Ascending aorta (tissue), 2 donors: ENCODE measurements around the gene IFI16. TPM values are rescaled to one million over a fixed set of nuclear protein-coding genes. Genes with fewer than 3 reads are reported as not detected.

Experiments
- DNase-seq, 2 donors: peaks; one replicate each; pipeline ENCODE4 v3.0.0-alpha.2; 2019; ENCODE audit warnings: low spot score in 2 of 2
- H3K27ac ChIP-seq, 2 donors: fragments of 200-600 bp; sonication (generic); one replicate each; pipeline ENCODE4 v1.5.1; 2016 to 2017; ENCODE audit warnings: mild to moderate bottlenecking in 1 of 2
- H3K27me3 ChIP-seq: fragments of 200-600 bp; sonication (generic); one replicate; pipeline ENCODE4 v1.5.1; 2017
- H3K36me3 ChIP-seq, 2 donors: fragments of 200-600 bp; sonication (generic); one replicate each; pipeline ENCODE4 v1.5.1; 2016
- H3K4me1 ChIP-seq, 2 donors: fragments of 200-600 bp; sonication (generic); one replicate each; pipeline ENCODE4 v1.5.1; 2016 to 2017; ENCODE audit warnings: mild to moderate bottlenecking in 1 of 2
- H3K4me3 ChIP-seq, 2 donors: fragments of 200-600 bp; sonication (generic); one replicate each; pipeline ENCODE4 v1.5.1; 2016 to 2017; ENCODE audit warnings: mild to moderate bottlenecking in 1 of 2
- H3K9me3 ChIP-seq, 2 donors: fragments of 200-600 bp; sonication (generic); one replicate each; pipeline ENCODE4 v1.5.1; 2016
- intact Hi-C: fragments of 100-400 bp; cut with DNase I; formaldehyde crosslinking; loops from one replicate; pipeline ENCODE4 v1.15.1; 2023
- total RNA-seq: library from RNA; depleted of rRNA; stranded (reverse); fragments of >200 nt; gene quantifications from one replicate; pipeline ENCODE4 v1.1.0, GENCODE V29; 2016
- TF ChIP-seq, protein P1 (sequence below), 3 experiments: fragments of 200-600 bp in 2 of 3; fragments of 450-650 bp in 1 of 3; sonication (generic) in 2 of 3; IDR thresholded peaks; one replicate each; pipeline ENCODE4 v1.5.1; 2016 to 2019; ENCODE audit warnings: antibody characterized with exemption in 3 of 3, mild to moderate bottlenecking in 1 of 3, moderate library complexity in 1 of 3

IFI16 gene
- total RNA-seq, 1 donor from 2014 or later, result 61.2 TPM

DNA sequence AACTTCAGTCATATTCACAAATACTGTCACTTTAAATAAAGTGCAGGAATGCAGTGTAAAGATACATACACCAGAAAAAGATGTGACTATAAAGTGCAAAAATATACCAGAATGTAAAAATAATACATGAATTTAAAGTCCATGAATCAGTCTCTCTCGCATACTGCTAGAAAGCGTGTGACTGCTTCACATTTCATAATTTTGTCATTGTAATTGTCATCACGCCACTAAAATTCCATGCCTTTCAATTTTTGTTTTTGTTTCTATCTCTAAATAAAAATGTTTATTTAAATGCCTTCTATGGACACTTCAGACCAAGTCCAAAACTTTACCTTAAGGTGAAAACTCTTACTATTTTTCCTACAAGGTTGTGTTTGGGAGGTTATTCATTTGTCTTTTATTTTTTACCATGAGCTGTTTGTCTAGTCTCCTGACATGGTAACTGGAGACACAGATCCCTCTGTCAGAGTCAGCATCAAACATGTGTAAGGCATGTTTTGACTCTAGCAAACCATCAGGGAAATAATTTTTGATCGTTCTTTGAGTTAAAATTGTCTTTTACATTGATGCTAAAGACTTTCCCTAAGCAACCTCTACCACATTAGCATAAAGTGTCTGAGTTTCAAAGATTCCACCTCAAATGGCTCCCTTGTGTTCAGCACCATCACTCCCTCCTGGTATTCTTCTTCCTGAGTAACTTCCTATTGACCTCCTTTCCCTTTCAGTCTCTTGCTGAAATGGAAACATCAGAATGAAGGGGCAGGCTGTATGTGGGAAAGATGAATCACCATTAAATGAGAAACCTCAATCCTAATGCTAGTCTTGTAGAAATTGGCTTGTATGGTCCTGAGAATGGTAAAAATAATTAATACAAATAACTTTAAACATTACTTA is 80.8 kb downstream of the IFI16 start:
- no peak overlapping the region for H3K27ac ChIP-seq
- TF ChIP-seq, protein P1, sequence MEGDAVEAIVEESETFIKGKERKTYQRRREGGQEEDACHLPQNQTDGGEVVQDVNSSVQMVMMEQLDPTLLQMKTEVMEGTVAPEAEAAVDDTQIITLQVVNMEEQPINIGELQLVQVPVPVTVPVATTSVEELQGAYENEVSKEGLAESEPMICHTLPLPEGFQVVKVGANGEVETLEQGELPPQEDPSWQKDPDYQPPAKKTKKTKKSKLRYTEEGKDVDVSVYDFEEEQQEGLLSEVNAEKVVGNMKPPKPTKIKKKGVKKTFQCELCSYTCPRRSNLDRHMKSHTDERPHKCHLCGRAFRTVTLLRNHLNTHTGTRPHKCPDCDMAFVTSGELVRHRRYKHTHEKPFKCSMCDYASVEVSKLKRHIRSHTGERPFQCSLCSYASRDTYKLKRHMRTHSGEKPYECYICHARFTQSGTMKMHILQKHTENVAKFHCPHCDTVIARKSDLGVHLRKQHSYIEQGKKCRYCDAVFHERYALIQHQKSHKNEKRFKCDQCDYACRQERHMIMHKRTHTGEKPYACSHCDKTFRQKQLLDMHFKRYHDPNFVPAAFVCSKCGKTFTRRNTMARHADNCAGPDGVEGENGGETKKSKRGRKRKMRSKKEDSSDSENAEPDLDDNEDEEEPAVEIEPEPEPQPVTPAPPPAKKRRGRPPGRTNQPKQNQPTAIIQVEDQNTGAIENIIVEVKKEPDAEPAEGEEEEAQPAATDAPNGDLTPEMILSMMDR (IDR thresholded peaks at IDR 0.05), result no peak
- H3K36me3 ChIP-seq, result no peaks in the 10 kb centered on the region
- H3K4me3 ChIP-seq, result no peak overlapping the region
- DNase-seq, result no peak
- H3K9me3 ChIP-seq, result no peaks in the 10 kb centered on the region
- intact Hi-C loops, result no loop called here
- no peaks in the 10 kb centered on the region for H3K4me1 ChIP-seq
- H3K27me3 ChIP-seq, result no peaks in the 10 kb centered on the region

DNA sequence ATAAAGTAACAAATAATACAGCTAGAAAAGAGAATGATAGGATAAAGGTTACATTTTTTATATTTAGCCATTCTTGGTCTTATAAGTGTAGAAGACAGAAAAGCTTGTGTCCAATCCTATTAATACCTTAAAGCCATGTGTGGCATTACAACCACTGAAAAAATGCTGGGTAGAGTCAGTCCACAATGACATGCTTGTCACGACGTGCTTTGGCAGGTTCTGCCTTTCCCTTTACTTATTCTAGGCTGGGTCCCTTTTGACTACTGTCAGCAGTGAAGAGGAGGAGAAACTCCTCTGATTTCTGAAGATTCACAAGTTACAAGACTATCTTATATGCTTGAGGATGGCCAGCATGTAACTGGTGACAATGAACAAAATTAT is 81.5 kb downstream of the IFI16 start:
- Histone ChIP-seq H3K9me3 (no peaks in the 10 kb centered on the region), H3K4me3 (no peak overlapping the region), H3K27ac (no peak overlapping the region), H3K36me3 (no peaks in the 10 kb centered on the region), H3K27me3 (no peaks in the 10 kb centered on the region), H3K4me1 (no peaks in the 10 kb centered on the region)
- DNase-seq, result no peak
- intact Hi-C loops, result no loop called here
- TF ChIP-seq, protein P1 (IDR thresholded peaks at IDR 0.05), result no peak

DNA sequence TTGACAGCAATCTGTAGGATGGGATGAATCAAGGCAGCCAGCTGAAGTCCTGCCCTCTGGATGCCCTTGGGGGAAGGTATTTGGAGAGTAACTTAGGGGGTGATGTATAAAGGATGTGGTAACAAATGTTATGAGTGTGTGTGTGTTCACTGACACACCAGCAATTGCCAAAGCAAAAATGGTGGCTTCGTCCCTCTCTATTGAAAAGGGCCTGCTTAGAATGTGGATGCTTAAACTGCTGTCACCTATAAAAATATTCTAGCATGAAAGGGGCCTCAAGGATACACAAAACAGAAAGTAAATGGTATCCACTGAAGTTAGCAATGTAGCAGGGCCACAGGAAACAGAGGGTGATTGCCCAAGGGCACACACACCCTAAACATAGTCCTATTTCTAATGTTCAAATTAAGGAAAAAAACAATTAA is 81.9 kb downstream of the IFI16 start:
- intact Hi-C loops, result no loop called here
- no peaks in the 10 kb centered on the region for H3K36me3 ChIP-seq
- no peaks in the 10 kb centered on the region for H3K27me3 ChIP-seq
- no peak overlapping the region for H3K4me3 ChIP-seq
- no peak for DNase-seq
- no peaks in the 10 kb centered on the region for H3K4me1 ChIP-seq
- TF ChIP-seq, protein P1 (IDR thresholded peaks at IDR 0.05), result no peak
- H3K27ac ChIP-seq, result no peak overlapping the region
- no peaks in the 10 kb centered on the region for H3K9me3 ChIP-seq

DNA sequence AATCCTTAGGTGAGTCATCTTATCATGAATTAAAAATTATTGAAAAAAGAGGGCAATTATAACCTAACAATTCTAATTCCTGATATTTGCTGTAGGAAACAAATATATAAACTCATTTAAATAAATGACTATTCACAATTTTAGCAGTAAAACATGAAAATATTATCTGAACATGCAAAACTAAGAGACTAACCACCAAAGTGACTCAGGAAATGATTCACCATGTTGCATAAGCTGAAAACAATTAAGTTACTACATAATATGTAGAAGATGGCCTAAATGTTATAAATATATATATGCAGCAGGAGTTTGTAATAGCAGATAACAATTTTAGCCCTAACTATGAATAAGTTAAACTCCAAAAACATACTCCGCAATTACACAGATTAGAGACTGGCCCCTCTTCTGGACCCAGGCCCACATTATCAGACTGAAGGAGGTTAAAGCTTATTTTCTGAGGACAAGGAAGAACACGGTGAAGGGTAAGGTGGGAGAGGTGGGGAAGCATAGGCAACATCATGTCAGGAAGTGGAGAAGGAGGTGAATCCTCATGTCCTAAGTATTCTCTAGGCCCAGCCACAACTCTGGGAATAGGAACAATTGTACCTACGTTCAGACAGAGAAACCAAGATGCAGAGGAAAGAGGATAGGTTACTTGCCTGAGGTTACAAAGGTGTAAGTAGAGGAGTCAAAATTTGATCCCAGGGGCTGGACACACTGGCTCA is 82.5 kb downstream of the IFI16 start:
- DNase-seq, result no peak
- H3K36me3 ChIP-seq, result no peaks in the 10 kb centered on the region
- TF ChIP-seq, protein P1 (IDR thresholded peaks at IDR 0.05), result no peak
- intact Hi-C loops, result no loop called here
- no peaks in the 10 kb centered on the region for H3K9me3 ChIP-seq
- no peaks in the 10 kb centered on the region for H3K27me3 ChIP-seq
- H3K4me1 ChIP-seq, result no peaks in the 10 kb centered on the region
- no peak overlapping the region for H3K27ac ChIP-seq
- H3K4me3 ChIP-seq, result no peak overlapping the region

DNA sequence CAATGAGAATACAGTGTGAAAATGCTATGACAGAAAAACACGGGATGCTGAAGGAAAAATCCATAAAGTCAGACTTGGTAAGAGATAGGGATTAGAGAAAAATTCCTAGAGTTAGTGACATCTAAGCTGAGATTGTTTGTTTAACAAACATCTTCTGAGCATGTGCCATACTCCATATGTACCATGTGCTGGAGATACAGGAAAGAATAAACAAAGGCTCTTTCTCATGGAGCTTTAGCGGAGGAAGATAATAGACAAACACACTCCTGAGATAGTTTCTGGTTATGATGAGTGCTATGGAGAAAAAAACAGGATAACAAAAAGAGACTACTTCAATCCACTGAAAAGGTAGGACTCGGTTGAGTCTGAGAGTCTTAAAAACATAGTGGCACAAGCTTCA is 88.9 kb downstream of the IFI16 start:
- Histone ChIP-seq H3K36me3 (no peaks in the 10 kb centered on the region), H3K9me3 (no peaks in the 10 kb centered on the region), H3K4me3 (no peak overlapping the region), H3K27ac (no peak overlapping the region), H3K27me3 (no peaks in the 10 kb centered on the region), H3K4me1 (no peaks in the 10 kb centered on the region)
- intact Hi-C loops, result no loop called here
- TF ChIP-seq, protein P1 (IDR thresholded peaks at IDR 0.05), result no peak
- no peak for DNase-seq
